Cardiac muscle cell (in vitro differentiated cells and primary cell): ENCODE data around the gene IFI27L2. TPM values are rescaled to one million over a fixed set of nuclear protein-coding genes. Genes with fewer than 3 reads are reported as not detected.

Experiments used
- DNase-seq, 2 donors: peaks; one replicate each; pipeline versions ENCODE4 v3.0.0 to v3.0.0-alpha.2; 2010 to 2017; ENCODE audit warnings: low read depth in 1 of 2, low spot score in 1 of 2
- H3K27ac ChIP-seq: fragments of 200-600 bp; sonication (generic); 2 replicates; pipeline ENCODE4 v1.5.1; 2016
- H3K27me3 ChIP-seq: fragments of 200-600 bp; sonication (generic); 2 replicates; pipeline ENCODE4 v1.6.0; 2016; ENCODE audit warnings: control low read depth
- H3K36me3 ChIP-seq: fragments of 200-600 bp; sonication (generic); 2 replicates; pipeline ENCODE4 v1.5.1; 2016; ENCODE audit warnings: control low read depth
- H3K4me1 ChIP-seq: fragments of 200-600 bp; sonication (generic); 2 replicates; pipeline ENCODE4 v1.8.1; 2017; ENCODE audit warnings: low read depth, mild to moderate bottlenecking, mixed run types
- H3K4me3 ChIP-seq: fragments of 200-600 bp; sonication (generic); 2 replicates; pipeline ENCODE4 v1.5.1; 2016; ENCODE audit warnings: mild to moderate bottlenecking
- H3K9me3 ChIP-seq: fragments of 200-600 bp; sonication (generic); 2 replicates; pipeline ENCODE4 v1.5.1; 2017; ENCODE audit warnings: low read depth, mild to moderate bottlenecking, control low read depth
- polyA plus RNA-seq: library from polyadenylated mRNA; unstranded; fragments of >200 nt; fragmentation: Nextera tagmentation; extraction: Ambion mirVana; gene quantifications from 2 replicates; pipeline ENCODE4 v1.2.1, GENCODE V29; 2016
- total RNA-seq: library from RNA; depleted of rRNA; stranded (reverse); fragments of >200 nt; gene quantifications from 2 replicates; pipeline ENCODE4 v1.2.3, GENCODE V29; 2016
- TF ChIP-seq, protein P1 (sequence below): IDR thresholded peaks from 2 replicates; pipeline ENCODE4 v1.5.1; 2012; ENCODE audit warnings: low read depth, mild to moderate bottlenecking, low read length

IFI27L2 gene
- total and polyA plus RNA-seq, 2 experiments from 2014 or later = 251 to 257 TPM

DNA sequence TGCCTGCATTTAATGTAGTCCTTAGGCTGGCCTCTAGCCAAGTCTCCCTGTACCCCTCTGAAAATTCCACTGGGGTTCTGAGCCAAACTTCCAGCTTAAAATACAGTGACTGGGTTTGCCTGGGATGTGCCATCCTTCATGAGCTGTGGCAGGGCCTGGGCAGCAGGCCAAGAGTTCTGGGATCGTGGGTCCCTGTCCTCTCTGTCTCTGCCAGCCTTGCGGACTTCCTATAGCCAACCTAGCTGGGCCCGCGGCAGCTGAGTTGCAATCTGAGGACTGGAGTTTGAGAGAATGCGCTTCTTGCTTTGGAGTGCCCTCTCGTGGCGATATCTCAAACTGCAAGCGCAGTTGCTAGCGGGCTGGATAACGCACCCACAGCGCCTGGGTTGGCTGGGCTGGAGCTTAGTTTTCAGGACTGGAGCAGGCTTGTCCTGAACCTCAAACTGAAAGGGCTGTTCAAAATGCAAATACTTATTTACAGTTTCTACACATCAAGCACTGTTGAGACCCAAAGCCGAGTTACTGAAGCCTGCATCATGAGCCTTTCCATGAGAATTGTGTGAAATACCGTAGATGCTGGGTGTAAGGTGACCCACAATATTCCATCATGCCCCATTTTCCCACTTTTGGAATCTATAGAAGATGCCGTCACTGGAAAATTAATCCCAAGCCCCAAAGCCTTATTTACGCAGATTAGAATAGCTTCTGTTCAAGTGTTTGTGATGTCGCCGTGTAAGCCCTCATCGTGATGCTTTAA lies 7.3 kb upstream of the IFI27L2 start:
- no peak overlapping the region for H3K27ac ChIP-seq
- TF ChIP-seq, protein P1, sequence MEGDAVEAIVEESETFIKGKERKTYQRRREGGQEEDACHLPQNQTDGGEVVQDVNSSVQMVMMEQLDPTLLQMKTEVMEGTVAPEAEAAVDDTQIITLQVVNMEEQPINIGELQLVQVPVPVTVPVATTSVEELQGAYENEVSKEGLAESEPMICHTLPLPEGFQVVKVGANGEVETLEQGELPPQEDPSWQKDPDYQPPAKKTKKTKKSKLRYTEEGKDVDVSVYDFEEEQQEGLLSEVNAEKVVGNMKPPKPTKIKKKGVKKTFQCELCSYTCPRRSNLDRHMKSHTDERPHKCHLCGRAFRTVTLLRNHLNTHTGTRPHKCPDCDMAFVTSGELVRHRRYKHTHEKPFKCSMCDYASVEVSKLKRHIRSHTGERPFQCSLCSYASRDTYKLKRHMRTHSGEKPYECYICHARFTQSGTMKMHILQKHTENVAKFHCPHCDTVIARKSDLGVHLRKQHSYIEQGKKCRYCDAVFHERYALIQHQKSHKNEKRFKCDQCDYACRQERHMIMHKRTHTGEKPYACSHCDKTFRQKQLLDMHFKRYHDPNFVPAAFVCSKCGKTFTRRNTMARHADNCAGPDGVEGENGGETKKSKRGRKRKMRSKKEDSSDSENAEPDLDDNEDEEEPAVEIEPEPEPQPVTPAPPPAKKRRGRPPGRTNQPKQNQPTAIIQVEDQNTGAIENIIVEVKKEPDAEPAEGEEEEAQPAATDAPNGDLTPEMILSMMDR = peak; percentile 97
- H3K36me3 ChIP-seq = no peaks in the 10 kb centered on the region
- peak; percentile 88 to 91 for DNase-seq
- no peaks in the 10 kb centered on the region for H3K27me3 ChIP-seq
- H3K9me3 ChIP-seq = no peaks in the 10 kb centered on the region
- no peak overlapping the region for H3K4me3 ChIP-seq
- H3K4me1 ChIP-seq = no peaks in the 10 kb centered on the region

DNA sequence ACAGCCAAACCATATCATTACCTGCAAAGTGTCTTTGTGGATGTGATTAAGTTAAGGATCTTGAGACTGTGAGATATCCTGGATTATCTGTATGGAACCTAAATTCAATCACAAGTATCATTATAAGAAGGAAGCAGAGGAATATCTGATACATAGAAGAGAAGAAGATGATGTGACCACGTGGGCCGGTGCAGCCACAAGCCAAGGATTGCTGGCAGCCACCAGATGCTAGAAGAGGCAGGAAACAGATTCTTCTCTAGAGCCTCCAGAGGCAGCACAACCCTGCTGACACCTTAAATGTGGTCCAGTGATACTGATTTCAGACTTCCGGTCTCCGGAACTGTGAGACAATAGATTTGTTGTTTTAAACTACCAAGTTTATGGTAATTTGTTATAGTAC lies 6.1 kb upstream of the IFI27L2 start:
- Histone ChIP-seq H3K27me3 (no peaks in the 10 kb centered on the region), H3K27ac (no peak overlapping the region), H3K4me3 (no peak overlapping the region), H3K36me3 (no peaks in the 10 kb centered on the region), H3K9me3 (no peaks in the 10 kb centered on the region), H3K4me1 (no peaks in the 10 kb centered on the region)
- DNase-seq = no peak
- TF ChIP-seq, protein P1 = no peak

DNA sequence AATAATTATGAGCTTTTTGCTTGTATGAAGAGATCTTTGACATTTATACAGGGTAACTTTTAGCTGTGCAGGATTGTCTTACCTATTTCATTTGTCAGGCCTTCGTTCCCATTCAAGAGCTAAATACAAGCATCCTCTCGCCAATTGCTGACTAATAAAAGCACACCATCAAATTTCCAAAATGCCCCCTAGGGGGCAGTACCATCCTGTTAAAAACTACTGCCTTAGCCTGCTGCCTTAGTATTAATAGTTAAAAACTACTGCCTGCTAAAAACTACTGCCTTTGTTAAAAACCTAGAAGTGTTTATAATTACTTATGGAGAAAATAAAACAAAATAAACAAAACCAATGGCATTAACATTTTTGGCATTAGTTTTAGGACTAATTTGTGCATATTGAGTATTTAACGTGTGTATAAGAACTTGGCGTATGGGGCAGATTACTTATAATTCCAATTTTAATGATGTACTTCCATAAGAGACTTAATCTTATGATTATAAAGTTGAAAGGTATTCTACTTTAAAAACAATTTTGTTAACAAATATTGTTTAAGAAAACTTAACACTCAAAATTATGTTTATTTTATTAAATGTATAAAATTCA lies 3.0 kb upstream of the IFI27L2 start:
- no peak overlapping the region for H3K4me3 ChIP-seq
- H3K27ac ChIP-seq = no peak overlapping the region
- DNase-seq = peak; percentile 72 to 80
- no peaks in the 10 kb centered on the region for H3K9me3 ChIP-seq
- TF ChIP-seq, protein P1 = peak; percentile 80
- H3K4me1 ChIP-seq = no peaks in the 10 kb centered on the region
- no peaks in the 10 kb centered on the region for H3K27me3 ChIP-seq
- H3K36me3 ChIP-seq = no peaks in the 10 kb centered on the region

- TF ChIP-seq, protein P1 = no peak
- Histone ChIP-seq H3K27me3 (no peaks in the 10 kb centered on the region), H3K9me3 (no peaks in the 10 kb centered on the region), H3K4me3 (peak overlapping the region; percentile 51), H3K27ac (peak overlapping the region; percentile 70), H3K4me1 (no peaks in the 10 kb centered on the region), H3K36me3 (no peaks in the 10 kb centered on the region)
- DNase-seq = peak; percentile 62 to 65
These were observed 482 bp upstream of the IFI27L2 start for GRCh38 chr14:94129758-94130414.

- H3K4me3 ChIP-seq = no peak overlapping the region
- no peaks in the 10 kb centered on the region for H3K4me1 ChIP-seq
- TF ChIP-seq, protein P1 = no peak
- H3K9me3 ChIP-seq = no peaks in the 10 kb centered on the region
- no peaks in the 10 kb centered on the region for H3K27me3 ChIP-seq
- no peak for DNase-seq
- no peaks in the 10 kb centered on the region for H3K36me3 ChIP-seq
- no peak overlapping the region for H3K27ac ChIP-seq
These were observed 1.1 kb downstream of the IFI27L2 start for GRCh38 chr14:94128216-94128839.
